Stimulated activated CD4-positive, alpha-beta T cell treated with anti-CD3 and anti-CD28 coated beads, Interleukin-15, amount 100 ng/mL, for 48 hours (primary cell): ENCODE results near the gene TRIO.

Source experiments
- DNase-seq, 2 donors: peaks; one replicate each; pipeline ENCODE4 v3.0.0-alpha.2; 2020; ENCODE audit warnings: low read depth in 2 of 2

TRIO gene

GRCh38 chr5:14504816-14505215 is 361.7 kb downstream of the TRIO start:
- DNase-seq: no peak

- DNase-seq: no peak
Observed at GRCh38 chr5:14505310-14506139, 362.4 kb downstream of the TRIO start.

- no peak for DNase-seq
Observed at GRCh38 chr5:14506140-14506538, 363.0 kb downstream of the TRIO start.

- no peak for DNase-seq
Observed at GRCh38 chr5:14506661-14507060, 363.5 kb downstream of the TRIO start.

- no peak for DNase-seq
Observed at GRCh38 chr5:14507156-14507941, 364.2 kb downstream of the TRIO start.

- DNase-seq: no peak
Observed at GRCh38 chr5:14508046-14508445, 364.9 kb downstream of the TRIO start.

- no peak for DNase-seq
Observed at GRCh38 chr5:14509556-14509955, 366.4 kb downstream of the TRIO start.

GRCh38 chr5:14510156-14510734 is 367.1 kb downstream of the TRIO start:
- DNase-seq: no peak

GRCh38 chr5:14510880-14511279 is 367.7 kb downstream of the TRIO start:
- DNase-seq: no peak

- DNase-seq: no peak
Observed at GRCh38 chr5:14512574-14512973, 369.4 kb downstream of the TRIO start.

GRCh38 chr5:14513266-14513665 is 370.1 kb downstream of the TRIO start:
- DNase-seq: no peak

GRCh38 chr5:14516901-14517300 is 373.8 kb downstream of the TRIO start:
- no peak for DNase-seq

- DNase-seq: no peak
Observed at GRCh38 chr5:14518638-14519037, 375.5 kb downstream of the TRIO start.

- DNase-seq: no peak
Observed at GRCh38 chr5:14521748-14522147, 378.6 kb downstream of the TRIO start.

- DNase-seq: no peak
Observed at GRCh38 chr5:14522721-14523120, 379.6 kb downstream of the TRIO start.

GRCh38 chr5:14523243-14524034 is 380.3 kb downstream of the TRIO start:
- no peak for DNase-seq

- DNase-seq: no peak
Observed at GRCh38 chr5:14525397-14525796, 382.3 kb downstream of the TRIO start.

GRCh38 chr5:14526493-14526892 is 383.4 kb downstream of the TRIO start:
- no peak for DNase-seq

- DNase-seq: no peak
Observed at GRCh38 chr5:14528115-14528514, 385.0 kb downstream of the TRIO start.

GRCh38 chr5:14528926-14529325 is 385.8 kb downstream of the TRIO start:
- no peak for DNase-seq

GRCh38 chr5:14531668-14532067 is 388.5 kb downstream of the TRIO start:
- no peak for DNase-seq

- no peak for DNase-seq
Observed at GRCh38 chr5:14532180-14532579, 389.0 kb downstream of the TRIO start.
